Testis (tissue), 2 donors: ENCODE results near the gene ITPRID1.

Experiments
- POLR2A ChIP-seq: fragments of 450-650 bp; IDR thresholded peaks from one replicate; pipeline ENCODE4 v1.6.1; 2017; ENCODE audit warnings: antibody characterized with exemption, mild to moderate bottlenecking, moderate library complexity
- TF ChIP-seq, protein P1 (sequence below), 3 experiments: fragments of 450-650 bp in 2 of 3; fragments of 200-600 bp in 1 of 3; sonication (generic) in 1 of 3; IDR thresholded peaks; one replicate each; pipeline ENCODE4 v1.5.1; 2016 to 2019; ENCODE audit warnings: antibody characterized with exemption in 3 of 3, mild to moderate bottlenecking in 2 of 3, moderate library complexity in 1 of 3

DNA sequence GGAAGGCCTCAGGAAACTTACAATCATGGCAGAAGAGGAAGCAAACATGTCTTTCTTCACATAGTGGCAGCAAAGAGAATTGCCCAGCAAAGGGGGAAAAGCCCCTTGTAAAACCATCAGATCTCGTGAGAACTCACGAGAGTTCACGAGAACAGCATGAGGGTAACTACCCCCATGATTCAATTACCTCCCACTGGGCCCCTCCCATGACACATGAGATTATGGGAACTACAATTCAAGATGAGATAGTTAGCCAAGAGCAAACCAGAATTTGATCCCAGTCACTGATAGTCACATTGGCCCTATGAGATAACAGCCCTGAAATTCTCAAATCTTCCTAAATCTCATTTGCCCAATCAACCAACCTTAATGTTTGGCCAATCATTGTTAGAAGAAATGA is 18.2 kb upstream of the ITPRID1 start:
- TF ChIP-seq, protein P1, sequence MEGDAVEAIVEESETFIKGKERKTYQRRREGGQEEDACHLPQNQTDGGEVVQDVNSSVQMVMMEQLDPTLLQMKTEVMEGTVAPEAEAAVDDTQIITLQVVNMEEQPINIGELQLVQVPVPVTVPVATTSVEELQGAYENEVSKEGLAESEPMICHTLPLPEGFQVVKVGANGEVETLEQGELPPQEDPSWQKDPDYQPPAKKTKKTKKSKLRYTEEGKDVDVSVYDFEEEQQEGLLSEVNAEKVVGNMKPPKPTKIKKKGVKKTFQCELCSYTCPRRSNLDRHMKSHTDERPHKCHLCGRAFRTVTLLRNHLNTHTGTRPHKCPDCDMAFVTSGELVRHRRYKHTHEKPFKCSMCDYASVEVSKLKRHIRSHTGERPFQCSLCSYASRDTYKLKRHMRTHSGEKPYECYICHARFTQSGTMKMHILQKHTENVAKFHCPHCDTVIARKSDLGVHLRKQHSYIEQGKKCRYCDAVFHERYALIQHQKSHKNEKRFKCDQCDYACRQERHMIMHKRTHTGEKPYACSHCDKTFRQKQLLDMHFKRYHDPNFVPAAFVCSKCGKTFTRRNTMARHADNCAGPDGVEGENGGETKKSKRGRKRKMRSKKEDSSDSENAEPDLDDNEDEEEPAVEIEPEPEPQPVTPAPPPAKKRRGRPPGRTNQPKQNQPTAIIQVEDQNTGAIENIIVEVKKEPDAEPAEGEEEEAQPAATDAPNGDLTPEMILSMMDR (IDR thresholded peaks at IDR 0.05) = no peak
- no peak for TF ChIP-seq POLR2A
